ENCODE data around the gene GCNT4.

Gene GCNT4

GRCh38 chr5:75010838-75011237 is 41.5 kb downstream of the GCNT4 start:
- no peak for DNase-seq

- DNase-seq = no peak
Observed at GRCh38 chr5:75009556-75010345, 42.6 kb downstream of the GCNT4 start.

GRCh38 chr5:75006865-75007822 is 45.2 kb downstream of the GCNT4 start:
- no peak for DNase-seq

- DNase-seq = no peak
Observed at GRCh38 chr5:75005561-75005960, 46.8 kb downstream of the GCNT4 start.
